Fibroblast of mammary gland (primary cell): ENCODE data around the gene EXOC6B.

Experiments used
- DNase-seq: peaks from one replicate; pipeline ENCODE4 v3.0.0-alpha.2; 2010; ENCODE audit warnings: low read depth
- H3K4me3 ChIP-seq: 2 replicates; pipeline ENCODE4 v1.5.1; 2011; ENCODE audit warnings: low read depth, mild to moderate bottlenecking, low read length, moderate library complexity; ENCODE audit not compliant: control insufficient read depth
- CTCF ChIP-seq: conservative IDR thresholded peaks from 2 replicates; pipeline ENCODE4 v1.5.1; 2011; ENCODE audit warnings: low read depth, low read length, inconsistent platforms; ENCODE audit not compliant: control insufficient read depth, insufficient read depth

Gene EXOC6B

DNA sequence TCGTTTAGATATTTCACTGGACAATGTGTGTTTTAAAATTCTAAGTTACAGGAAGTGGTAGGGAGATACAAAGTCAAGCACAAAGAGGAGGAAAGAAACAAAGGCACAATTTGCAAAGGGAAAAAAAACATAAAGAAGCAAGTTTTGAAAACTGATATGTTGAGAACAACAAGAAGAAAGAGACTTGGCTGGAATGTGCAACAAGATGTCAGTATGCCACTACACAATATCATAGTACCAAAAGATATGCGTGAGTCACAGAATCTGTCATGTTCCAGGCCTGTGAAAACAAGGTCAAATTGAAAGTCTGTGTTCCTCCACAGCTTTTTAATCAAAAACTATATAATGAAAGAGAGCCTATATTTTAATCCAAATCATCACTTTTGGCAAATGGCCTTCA lies 12.0 kb downstream of the EXOC6B start:
- no peak for TF ChIP-seq CTCF
- peak; percentile 36 for DNase-seq
- H3K4me3 ChIP-seq = no peak overlapping the region

DNA sequence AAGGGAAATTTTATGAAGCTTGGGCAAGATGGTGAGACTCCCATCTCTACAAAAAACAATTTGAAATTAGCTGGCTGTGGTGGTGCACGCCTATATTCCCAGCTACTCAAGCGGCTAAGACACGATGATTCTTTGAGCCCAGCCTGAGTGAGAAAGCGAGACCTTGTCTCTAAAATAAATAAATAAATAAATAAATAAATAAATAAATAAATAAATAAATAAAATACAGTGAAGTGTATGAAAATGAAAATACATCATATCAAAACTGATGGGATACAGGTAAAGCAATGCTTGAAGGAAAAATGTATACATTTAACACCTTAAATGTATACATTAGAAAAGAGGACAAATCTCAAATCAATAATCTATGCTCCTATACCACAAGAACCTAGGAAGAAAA lies 15.7 kb downstream of the EXOC6B start:
- no peak for DNase-seq
- no peak for TF ChIP-seq CTCF
- no peak overlapping the region for H3K4me3 ChIP-seq

DNA sequence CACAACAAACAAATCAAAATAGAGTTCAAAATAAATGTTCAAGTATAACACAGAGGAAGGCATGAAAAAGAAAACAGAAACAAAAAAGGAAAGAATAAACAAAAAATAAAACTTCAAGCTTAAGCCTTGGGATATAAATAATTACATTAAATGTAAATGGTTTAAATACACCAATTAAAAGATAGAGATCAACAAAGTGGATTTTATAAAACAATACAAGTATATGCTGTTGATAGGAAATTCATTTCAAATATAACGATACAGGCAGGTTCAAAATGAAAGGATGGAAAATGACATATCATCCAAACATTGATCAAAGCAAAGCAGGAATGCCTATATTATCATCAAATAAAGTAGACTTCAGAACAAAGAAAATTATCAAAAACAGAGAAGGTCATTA lies 16.7 kb downstream of the EXOC6B start:
- no peak for TF ChIP-seq CTCF
- H3K4me3 ChIP-seq = no peak overlapping the region
- no peak for DNase-seq

- no peak for DNase-seq
- no peak overlapping the region for H3K4me3 ChIP-seq
- no peak for TF ChIP-seq CTCF
These were observed 19.4 kb downstream of the EXOC6B start for GRCh38 chr2:72806280-72806945.

GRCh38 chr2:72803626-72804320 lies 22.1 kb downstream of the EXOC6B start:
- no peak for DNase-seq
- H3K4me3 ChIP-seq = no peak overlapping the region
- no peak for TF ChIP-seq CTCF

DNA sequence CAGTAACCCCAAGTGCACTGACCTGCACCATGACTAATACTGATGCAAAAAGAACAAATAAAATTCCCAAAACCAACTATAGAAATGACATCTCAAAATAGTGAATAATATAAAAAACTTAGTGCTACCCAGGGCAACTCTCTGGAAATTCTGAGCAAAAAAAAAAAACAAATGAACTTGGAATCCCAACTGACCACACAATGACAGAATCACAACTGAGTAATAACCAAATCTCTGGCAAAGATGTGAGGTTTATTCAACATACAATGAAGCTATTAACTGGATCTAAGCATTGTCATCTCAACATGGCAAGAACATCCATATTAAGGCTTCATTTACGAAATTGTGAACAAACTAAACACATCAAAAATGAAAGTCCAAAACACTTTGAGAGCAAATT lies 22.7 kb downstream of the EXOC6B start:
- peak; percentile 67 for DNase-seq
- no peak overlapping the region for H3K4me3 ChIP-seq
- TF ChIP-seq CTCF = no peak
